ENCODE data around the gene HEXIM2. TPM values are rescaled to one million over a fixed set of nuclear protein-coding genes. Genes with fewer than 3 reads are reported as not detected.

Gene HEXIM2
- total RNA-seq, 1 experiment from 2014 or later = 12.5 TPM

DNA sequence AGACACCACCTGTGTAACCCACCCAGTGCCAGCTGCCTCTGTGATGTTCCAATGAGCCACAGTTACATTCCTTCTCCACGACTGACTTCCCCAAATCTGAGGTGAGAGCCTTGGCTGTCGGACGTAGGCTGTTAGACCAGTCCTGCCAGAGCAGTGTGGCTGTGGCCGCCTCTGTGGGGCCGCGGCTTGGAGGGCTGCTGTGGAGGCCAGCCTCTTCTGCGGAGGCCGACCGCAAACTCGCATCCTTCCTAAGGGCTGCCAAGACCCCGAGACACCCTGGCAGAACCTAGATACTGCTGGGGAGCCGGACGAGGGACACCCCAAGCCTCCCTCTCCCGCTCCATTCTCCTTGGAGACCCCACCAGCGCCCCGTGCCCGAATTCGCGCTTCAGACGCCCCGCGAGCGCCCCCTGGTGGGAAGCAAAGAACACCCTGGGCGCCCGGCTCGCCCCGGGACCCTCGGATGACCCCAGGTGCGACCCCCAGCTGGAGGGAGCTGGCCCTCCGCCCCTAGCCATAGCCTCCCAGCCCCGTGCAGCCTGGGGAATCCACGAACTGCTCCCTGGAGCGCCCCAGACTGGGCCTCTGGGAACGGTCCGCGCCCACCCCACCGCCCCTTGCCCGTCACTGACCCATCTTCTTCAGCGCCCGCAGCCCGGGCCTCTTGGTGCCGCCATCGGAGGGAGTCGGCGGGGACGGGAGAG, 29.9 kb upstream of the HEXIM2 start:
- Histone ChIP-seq H2BK20ac (ENCODE audit: low read depth, low read length, poor library complexity, severe bottlenecking) (no peak overlapping the region), H3K9ac (ENCODE audit: extremely low read depth, insufficient read length, low read length) (no peak overlapping the region), H3T11ph (ENCODE audit: low read length) (no peak overlapping the region), H2AFZ (ENCODE audit: low read length) (no peak overlapping the region), H4K20me1 (ENCODE audit: control insufficient read depth, insufficient read depth, insufficient read length) (no peaks in the 10 kb centered on the region), H3K23ac (ENCODE audit: insufficient read length, low read depth, low read length) (no peak overlapping the region), H2BK5ac (ENCODE audit: insufficient read length, low read length) (no peak overlapping the region), H4K5ac (ENCODE audit: insufficient read length, low read depth, low read length) (no peak overlapping the region), H4K8ac (replicated peaks; ENCODE audit: insufficient read length, low read depth, low read length) (no peak overlapping the region), H3K9me3 (ENCODE audit: control insufficient read depth, low read depth, low read length) (no peaks in the 10 kb centered on the region), H3K4ac (ENCODE audit: low read depth, low read length) (no peak overlapping the region), H3K4me1 (ENCODE audit: insufficient read depth, low read length) (no peaks in the 10 kb centered on the region; the same call in 1 of the 2 replicates), H3K18ac (ENCODE audit: insufficient read length, low read depth, low read length) (no peak overlapping the region), H3K14ac (ENCODE audit: insufficient read depth, low read length) (no peak overlapping the region), H2BK12ac (ENCODE audit: insufficient read length, low read depth, low read length) (no peak overlapping the region), H4K91ac (ENCODE audit: insufficient read length, low read depth, low read length) (no peak overlapping the region), H3K79me1 (ENCODE audit: insufficient read depth, low read depth, low read length, poor library complexity, severe bottlenecking) (no peaks in the 10 kb centered on the region), H3K27me3 (ENCODE audit: insufficient read depth, low read length) (no peaks in the 10 kb centered on the region), H3K79me2 (ENCODE audit: insufficient read depth, low read length) (no peaks in the 10 kb centered on the region), H3K56ac (ENCODE audit: insufficient read length, low read depth, low read length) (no peak overlapping the region), H3K4me2 (ENCODE audit: insufficient read depth, insufficient read length, low read length) (peak overlapping the region; percentile 23), H3K27ac (ENCODE audit: insufficient read length, low read depth, low read length) (no peak overlapping the region), H2BK15ac (ENCODE audit: low read depth, low read length) (no peak overlapping the region), H3K23me2 (ENCODE audit: insufficient read length, low read depth, low read length, poor library complexity, severe bottlenecking) (peaks cover 14% of the 10 kb centered on the region), H2AK5ac (ENCODE audit: insufficient read length, low read length) (no peak overlapping the region), H2BK120ac (ENCODE audit: low read depth, low read length, poor library complexity, severe bottlenecking) (no peak overlapping the region)
- Mint-ChIP-seq H3K4me3 (peak overlapping the region; percentile 73 to 81), H3K27ac (no peak overlapping the region), H3K36me3 (ENCODE audit: insufficient read depth in 1 of 3, low read depth in 3 of 3) (no peaks in the 10 kb centered on the region), H3K9me3 (peaks cover 3 to 5% of the 10 kb centered on the region in 2 experiments; a peak in 4 of 5 replicates), H3K4me1 (peaks cover 34 to 41% of the 10 kb centered on the region in 2 experiments), H3K27me3 (ENCODE audit: low read depth) (no peaks in the 10 kb centered on the region; the same call in 1 of the 2 replicates)
- DNase-seq = peak; percentile 85
- TF ChIP-seq, protein P1, sequence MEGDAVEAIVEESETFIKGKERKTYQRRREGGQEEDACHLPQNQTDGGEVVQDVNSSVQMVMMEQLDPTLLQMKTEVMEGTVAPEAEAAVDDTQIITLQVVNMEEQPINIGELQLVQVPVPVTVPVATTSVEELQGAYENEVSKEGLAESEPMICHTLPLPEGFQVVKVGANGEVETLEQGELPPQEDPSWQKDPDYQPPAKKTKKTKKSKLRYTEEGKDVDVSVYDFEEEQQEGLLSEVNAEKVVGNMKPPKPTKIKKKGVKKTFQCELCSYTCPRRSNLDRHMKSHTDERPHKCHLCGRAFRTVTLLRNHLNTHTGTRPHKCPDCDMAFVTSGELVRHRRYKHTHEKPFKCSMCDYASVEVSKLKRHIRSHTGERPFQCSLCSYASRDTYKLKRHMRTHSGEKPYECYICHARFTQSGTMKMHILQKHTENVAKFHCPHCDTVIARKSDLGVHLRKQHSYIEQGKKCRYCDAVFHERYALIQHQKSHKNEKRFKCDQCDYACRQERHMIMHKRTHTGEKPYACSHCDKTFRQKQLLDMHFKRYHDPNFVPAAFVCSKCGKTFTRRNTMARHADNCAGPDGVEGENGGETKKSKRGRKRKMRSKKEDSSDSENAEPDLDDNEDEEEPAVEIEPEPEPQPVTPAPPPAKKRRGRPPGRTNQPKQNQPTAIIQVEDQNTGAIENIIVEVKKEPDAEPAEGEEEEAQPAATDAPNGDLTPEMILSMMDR (conservative IDR thresholded peaks at IDR 0.05) = peak; percentile 99
- WGBS (ENCODE audit: extremely low coverage, insufficient read length, low lambda C conversion rate) = no CpG with 5 or more reads among the region's 46 CpGs
